RWPE1 (cell line): ENCODE data around the gene VPS72.
"Not testable (repeated sequence)": the region's sequence is repeated elsewhere in the genome, so short reads cannot be mapped to it uniquely, and the experiment has no call there.

Source experiments
- CTCF ChIA-PET: fragments of 350-600 bp; sonication (Branson Sonifier 250); formaldehyde crosslinking; extraction: SDS; loops from one replicate; lab custom pipeline; 2021; lab: Yijun Ruan, JAX
- POLR2A ChIA-PET: fragments of 400-600 bp; formaldehyde crosslinking; extraction: SDS; loops from one replicate; lab custom pipeline; 2020; ENCODE audit warnings: antibody characterized with exemption; ENCODE audit not compliant: low non-redundant PET; lab: Yijun Ruan, JAX
- DNase-seq: peaks from one replicate; pipeline ENCODE4 v3.0.0; 2012; ENCODE audit warnings: low spot score
- H3K27ac ChIP-seq: fragments of 450-650 bp; 2 replicates; pipeline ENCODE4 v1.5.1; 2017
- CTCF ChIP-seq: fragments of 450-650 bp; conservative IDR thresholded peaks from 2 replicates; pipeline ENCODE4 v1.5.1; 2017; ENCODE audit warnings: low read depth, mild to moderate bottlenecking

Gene VPS72

DNA sequence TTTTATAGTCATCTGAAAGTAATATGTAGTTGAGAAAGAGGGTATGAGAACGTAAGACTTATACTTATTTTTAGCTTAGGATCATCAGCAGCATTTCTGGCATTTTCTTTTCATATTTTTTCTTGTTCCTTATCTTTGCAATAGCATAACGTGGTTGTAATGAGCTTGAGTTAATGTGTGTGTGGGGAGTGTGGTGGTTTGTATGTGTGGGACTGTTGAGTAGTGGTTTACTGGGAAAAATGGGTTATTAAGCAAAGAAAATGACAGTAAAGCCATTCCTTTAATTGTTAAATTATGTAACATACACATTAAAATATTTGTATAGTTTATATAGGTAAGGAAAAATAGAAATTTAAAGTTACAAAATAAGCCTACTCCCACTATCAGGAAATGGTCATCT, 23.6 kb upstream of the VPS72 start:
- POLR2A ChIA-PET: no interaction called here

DNA sequence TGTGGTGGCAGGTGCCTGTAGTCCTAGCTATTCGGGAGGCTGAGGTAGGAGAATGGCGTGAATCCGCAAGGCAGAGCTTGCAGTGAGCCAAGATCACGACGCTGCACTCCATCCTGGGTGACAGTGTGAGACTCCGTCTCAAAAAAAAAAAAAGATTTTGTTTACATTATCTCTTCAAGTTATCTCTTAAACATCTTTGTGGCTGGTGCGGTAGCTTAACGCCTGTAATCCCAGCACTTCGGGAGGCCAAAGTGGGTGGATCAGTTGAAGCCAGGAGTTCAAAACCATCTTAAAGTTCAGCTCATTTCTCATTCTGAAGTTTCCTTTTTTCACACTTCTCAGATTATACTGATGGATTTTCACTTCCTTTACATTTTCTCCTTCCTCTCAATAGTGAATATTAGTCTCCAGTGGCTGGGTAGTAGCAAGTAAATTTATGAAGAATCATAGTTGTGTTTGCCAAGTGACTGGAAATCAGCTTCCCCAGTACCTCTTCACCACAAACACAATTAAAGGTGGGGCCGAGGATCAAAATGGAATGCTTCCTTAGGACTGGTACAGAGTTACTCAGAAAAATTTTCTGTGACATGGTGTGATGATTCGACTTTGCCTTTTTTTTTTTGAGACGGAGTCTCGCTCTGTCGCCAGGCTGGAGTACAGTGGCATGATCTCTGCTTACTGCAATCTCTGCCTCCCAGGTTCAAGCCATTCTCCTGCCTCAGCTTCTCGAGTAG, 22.1 kb upstream of the VPS72 start:
- CTCF ChIA-PET: interaction anchor here (0.7 kb wide), 2 partner anchors 101 to 136 kb away, joined by 3 to 4 read pairs; no protein-coding TSS in a partner anchor
- H3K27ac ChIP-seq: peak overlapping the region; percentile 55
- no peak for DNase-seq
- TF ChIP-seq CTCF: no peak
- POLR2A ChIA-PET: no interaction called here

More for the DNA sequence above, 23.6 kb upstream of the VPS72 start:
- no peak overlapping the region for H3K27ac ChIP-seq
- CTCF ChIA-PET: interaction anchor here (1.0 kb wide), 1 partner anchor 14 kb away, joined by 3 read pairs; no protein-coding TSS in a partner anchor
- DNase-seq: no peak
- TF ChIP-seq CTCF: no peak

DNA sequence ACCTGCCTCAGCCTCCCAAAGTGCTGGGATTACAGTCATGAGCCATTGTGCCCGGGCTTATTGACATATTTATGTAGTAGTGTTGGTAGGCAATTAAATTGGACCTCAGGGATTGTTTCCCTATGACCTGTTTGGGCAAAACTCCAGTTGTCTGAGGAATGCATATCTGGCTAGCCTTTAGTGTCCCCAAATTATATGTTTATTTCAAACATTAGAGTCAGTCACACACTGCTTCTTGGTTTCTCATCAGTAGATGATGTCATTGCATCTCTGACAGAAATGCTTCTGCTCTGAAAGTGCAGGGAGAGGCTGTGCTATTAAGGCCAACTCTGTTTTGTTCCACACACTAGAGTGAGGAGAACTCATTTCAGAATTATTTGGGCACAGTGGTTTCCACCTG, 20.8 kb upstream of the VPS72 start:
- CTCF ChIA-PET: no interaction called here
- H3K27ac ChIP-seq: peak overlapping the region; percentile 55
- POLR2A ChIA-PET: no interaction called here
- no peak for TF ChIP-seq CTCF
- no peak for DNase-seq

DNA sequence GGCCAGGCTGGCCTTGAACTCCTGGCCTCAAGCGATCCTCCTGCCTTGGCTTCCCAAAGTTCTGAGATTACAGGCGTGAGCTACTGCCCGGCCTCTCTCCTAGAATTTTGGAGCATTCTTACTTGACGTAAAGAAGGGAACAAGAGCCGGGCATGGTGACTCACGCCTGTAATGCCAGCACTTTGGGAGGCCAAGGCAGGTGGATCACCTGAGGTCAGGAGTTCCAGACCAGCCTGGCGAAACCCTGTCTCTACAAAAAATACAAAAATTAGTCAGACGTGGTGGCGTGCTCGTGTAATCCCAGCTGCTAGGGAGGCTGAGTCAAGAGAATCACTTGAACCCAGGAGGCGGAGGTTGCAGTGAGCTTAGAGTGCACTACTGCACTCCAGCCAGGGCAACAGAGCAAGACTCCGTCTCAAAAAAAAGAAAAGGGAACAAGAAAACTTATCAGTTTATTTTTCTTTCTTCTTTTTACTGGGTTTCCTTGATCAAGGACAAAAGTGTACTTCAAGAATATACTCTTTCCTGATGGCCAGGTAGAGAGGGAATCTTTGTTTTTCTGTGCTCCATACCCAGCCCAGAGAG, 15.5 kb upstream of the VPS72 start:
- POLR2A ChIA-PET, CTCF ChIA-PET, DNase-seq: not testable (repeated sequence)
- peak overlapping the region; percentile 45 for H3K27ac ChIP-seq

- no peak for TF ChIP-seq CTCF
- ChIA-PET POLR2A (interaction anchor here (0.7 kb wide), 1 partner anchor 33 kb away, joined by 3 read pairs; no protein-coding TSS in a partner anchor), CTCF (no interaction called here)
- peak; percentile 83 for DNase-seq
- peak overlapping the region; percentile 98 for H3K27ac ChIP-seq
These were observed 10.0 kb upstream of the VPS72 start for GRCh38 chr1:151199873-151200581.

- peak; percentile 99 for DNase-seq
- ChIA-PET POLR2A (interaction anchor here (0.6 kb wide), 1 partner anchor 62 kb away, joined by 5 read pairs; no protein-coding TSS in a partner anchor), CTCF (interaction anchor here (0.5 to 0.6 kb wide), 3 partner anchors 54 to 192 kb away, joined by 3 to 4 read pairs (median 3); partner anchors contain the start of gene MINDY1)
- no peak for TF ChIP-seq CTCF
- H3K27ac ChIP-seq: peak within 1 kb of the TSS; percentile 98
These were observed 8.5 kb upstream of the VPS72 start, which contains the start of gene PIP5K1A for GRCh38 chr1:151198254-151199127. Gene PIP5K1A, plus strand, starts transcription at chr1:151198552. Its CDS starts 445 bp downstream, at chr1:151198997.
